Frontal cortex (tissue), 4 donors: ENCODE results near the gene ZMYND19. TPM values are rescaled to one million over a fixed set of nuclear protein-coding genes. Genes with fewer than 3 reads are reported as not detected.
"Not testable (repeated sequence)": the region's sequence is repeated elsewhere in the genome, so short reads cannot be mapped to it uniquely, and the experiment has no call there.

Experiments
- DNase-seq, 2 donors: peaks; one replicate each; pipeline ENCODE4 v3.0.0; 2012; ENCODE audit warnings: low spot score in 2 of 2
- FAIRE-seq: peaks from 2 replicates; lab custom pipeline; 2012; peaks lifted over from hg19 to GRCh38; lab: Jason Lieb, UNC
- small RNA-seq: library from RNA; depleted of rRNA; stranded (forward); fragments of <200 nt; gene quantifications from one replicate; pipeline ENCODE3, GENCODE V24; 2014
- total RNA-seq: library from RNA; depleted of rRNA; stranded (reverse); fragments of >200 nt; gene quantifications from one replicate; pipeline ENCODE4 v1.2.3, GENCODE V29; 2014
- donor health status: control.
- donor health status: control.
- donor health status: control.

The ZMYND19 gene
- total RNA-seq, 1 donor from 2014 or later: 19.6 TPM

GRCh38 chr9:137538058-137538457, 52.3 kb downstream of the ZMYND19 start:
- DNase-seq: no peak
- FAIRE-seq: no peak

GRCh38 chr9:137536594-137537131, 53.6 kb downstream of the ZMYND19 start:
- FAIRE-seq, DNase-seq: not testable (repeated sequence)

- FAIRE-seq (no peak), DNase-seq (no peak)
These were observed 55.2 kb downstream of the ZMYND19 start for GRCh38 chr9:137535120-137535428.

GRCh38 chr9:137534256-137535119, 55.8 kb downstream of the ZMYND19 start:
- no peak for FAIRE-seq
- peak; percentile 49 to 62 for DNase-seq

- DNase-seq, FAIRE-seq: not testable (repeated sequence)
These were observed 57.3 kb downstream of the ZMYND19 start for GRCh38 chr9:137532891-137533468.

Small RNA genes within 50 kb of the gene (small RNA-seq; reads per million reads assigned to genes)
- not detected for gene RF00017

Other genes with a start within 250 kb of the ZMYND19 start
- 12.6 TPM for gene EXD3, start 167.3 kb downstream of the ZMYND19 start, total RNA-seq
- 1.2 TPM for gene NOXA1, start 167.1 kb downstream of the ZMYND19 start, total RNA-seq
- not detected for gene ENTPD8, start 149.2 kb downstream of the ZMYND19 start, total RNA-seq
- 33.0 TPM for gene NSMF, start 131.2 kb downstream of the ZMYND19 start, total RNA-seq
- gene PNPLA7, start 40.1 kb downstream of the ZMYND19 start, total RNA-seq: 0.82 TPM
- gene MRPL41, start 38.6 kb downstream of the ZMYND19 start, total RNA-seq: 22.4 TPM
- 21.6 TPM for gene DPH7, start 11.6 kb downstream of the ZMYND19 start, total RNA-seq
- 13.0 TPM for gene ARRDC1, start 15.2 kb upstream of the ZMYND19 start, total RNA-seq
- 71.7 TPM for gene EHMT1, start 28.5 kb upstream of the ZMYND19 start, total RNA-seq